Body of pancreas (tissue), 4 donors: ENCODE measurements around the gene DDX41.

Experiments
- POLR2A ChIP-seq, 3 donors: fragments of 450-650 bp; IDR thresholded peaks; one replicate each; pipeline ENCODE4 v1.6.1; 2016; ENCODE audit warnings: antibody characterized with exemption in 3 of 3, mild to moderate bottlenecking in 2 of 3
- TF ChIP-seq, protein P1 (sequence below), 7 experiments: fragments of 450-650 bp in 4 of 7; fragments of 200-600 bp in 3 of 7; sonication (generic) in 3 of 7; IDR thresholded peaks; one replicate each; pipeline ENCODE4 v1.5.1; 2016 to 2019; ENCODE audit warnings: antibody characterized with exemption in 7 of 7

DNA sequence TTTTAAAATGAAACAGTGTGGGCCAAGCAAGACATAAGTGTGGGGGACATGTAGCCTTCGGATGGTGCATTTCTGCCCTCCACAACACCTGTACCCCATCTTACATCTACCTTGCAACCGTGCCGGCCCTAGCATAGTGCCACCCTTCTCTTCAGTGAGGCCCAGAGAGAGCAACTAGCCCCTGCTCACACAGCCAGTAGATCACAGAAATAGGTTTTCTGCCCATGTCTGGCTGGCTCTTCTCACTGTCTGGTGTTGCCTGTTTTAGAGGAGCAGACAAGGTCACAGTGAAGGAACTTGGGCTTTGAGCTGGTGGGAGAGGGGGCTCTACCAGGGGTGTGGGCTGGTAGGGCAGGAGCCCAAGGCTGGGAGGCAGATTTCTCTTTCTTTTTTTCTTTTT is 30.5 kb downstream of the DDX41 start:
- TF ChIP-seq POLR2A (IDR thresholded peaks at IDR 0.05) = no peak
- TF ChIP-seq, protein P1, sequence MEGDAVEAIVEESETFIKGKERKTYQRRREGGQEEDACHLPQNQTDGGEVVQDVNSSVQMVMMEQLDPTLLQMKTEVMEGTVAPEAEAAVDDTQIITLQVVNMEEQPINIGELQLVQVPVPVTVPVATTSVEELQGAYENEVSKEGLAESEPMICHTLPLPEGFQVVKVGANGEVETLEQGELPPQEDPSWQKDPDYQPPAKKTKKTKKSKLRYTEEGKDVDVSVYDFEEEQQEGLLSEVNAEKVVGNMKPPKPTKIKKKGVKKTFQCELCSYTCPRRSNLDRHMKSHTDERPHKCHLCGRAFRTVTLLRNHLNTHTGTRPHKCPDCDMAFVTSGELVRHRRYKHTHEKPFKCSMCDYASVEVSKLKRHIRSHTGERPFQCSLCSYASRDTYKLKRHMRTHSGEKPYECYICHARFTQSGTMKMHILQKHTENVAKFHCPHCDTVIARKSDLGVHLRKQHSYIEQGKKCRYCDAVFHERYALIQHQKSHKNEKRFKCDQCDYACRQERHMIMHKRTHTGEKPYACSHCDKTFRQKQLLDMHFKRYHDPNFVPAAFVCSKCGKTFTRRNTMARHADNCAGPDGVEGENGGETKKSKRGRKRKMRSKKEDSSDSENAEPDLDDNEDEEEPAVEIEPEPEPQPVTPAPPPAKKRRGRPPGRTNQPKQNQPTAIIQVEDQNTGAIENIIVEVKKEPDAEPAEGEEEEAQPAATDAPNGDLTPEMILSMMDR (IDR thresholded peaks at IDR 0.05) = no peak
